OCI-LY7 (cell line): ENCODE results near the gene MT1A. TPM values are rescaled to one million over a fixed set of nuclear protein-coding genes. Genes with fewer than 3 reads are reported as not detected.

ENCODE experiments used
- BruUV-seq: library from RNA; stranded (reverse); fragments of 400-500 nt; replicated peaks from 2 replicates; lab custom pipeline; 2021; lab: Mats Ljungman, UMichigan
- CTCF ChIA-PET: fragments of 300-600 bp; sonication (Branson Sonifier 250); formaldehyde crosslinking; loops from one replicate; lab custom pipeline; 2022; ENCODE audit warnings: antibody characterized with exemption; ENCODE audit not compliant: unreplicated experiment; lab: Charles Lee
- POLR2A ChIA-PET: fragments of 300-600 bp; sonication (Branson Sonifier 250); formaldehyde crosslinking; loops from one replicate; lab custom pipeline; 2022; ENCODE audit warnings: antibody characterized with exemption; lab: Charles Lee
- DNase-seq: peaks from one replicate; pipeline ENCODE4 v3.0.0-alpha.2; 2015; ENCODE audit warnings: low spot score
- H2AFZ ChIP-seq: fragments of 200-600 bp; sonication (generic), shearing (Covaris generic); 2 replicates; pipeline ENCODE4 v1.6.1; 2014; ENCODE audit warnings: mild to moderate bottlenecking, antibody characterized with exemption, low read length, moderate library complexity
- H3K27ac ChIP-seq: fragments of 200-600 bp; sonication (generic); 2 replicates; pipeline ENCODE4 v1.5.1; 2014; ENCODE audit warnings: mixed run types, low read depth, mild to moderate bottlenecking, moderate library complexity, low read length, inconsistent platforms; ENCODE audit not compliant: poor library complexity, severe bottlenecking
- H3K36me3 ChIP-seq: fragments of 200-600 bp; sonication (generic); 2 replicates; pipeline ENCODE4 v1.6.1; 2014; ENCODE audit warnings: mild to moderate bottlenecking, antibody characterized with exemption, low read length, moderate library complexity, mixed read lengths; ENCODE audit not compliant: insufficient read depth
- H3K4me1 ChIP-seq: fragments of 200-600 bp; sonication (generic); 2 replicates; pipeline ENCODE4 v1.5.1; 2014; ENCODE audit warnings: mild to moderate bottlenecking, low read length; ENCODE audit not compliant: insufficient read depth, poor library complexity, severe bottlenecking
- H3K4me2 ChIP-seq: fragments of 200-600 bp; sonication (generic); 2 replicates; pipeline ENCODE4 v1.6.1; 2014; ENCODE audit warnings: mild to moderate bottlenecking, low read length
- H3K4me3 ChIP-seq: fragments of 200-600 bp; sonication (generic); 2 replicates; pipeline ENCODE4 v1.5.1; 2014; ENCODE audit warnings: mild to moderate bottlenecking, low read depth, low read length; ENCODE audit not compliant: poor library complexity, severe bottlenecking
- H3K79me2 ChIP-seq: fragments of 200-600 bp; sonication (generic); 2 replicates; pipeline ENCODE4 v1.6.1; 2016; ENCODE audit warnings: low read depth, mild to moderate bottlenecking, low read length, moderate library complexity, mixed read lengths; ENCODE audit not compliant: insufficient read depth
- H3K9me2 ChIP-seq: fragments of 200-600 bp; sonication (generic); 2 replicates; pipeline ENCODE4 v1.6.1; 2016; ENCODE audit warnings: mild to moderate bottlenecking, low read length, mixed read lengths; ENCODE audit not compliant: insufficient read depth
- H3K9me3 ChIP-seq: fragments of 200-600 bp; sonication (generic); 2 replicates; pipeline ENCODE4 v1.6.1; 2014; ENCODE audit warnings: mild to moderate bottlenecking, mixed run types, low read length, mixed read lengths
- H4K20me1 ChIP-seq: fragments of 200-600 bp; sonication (generic); 2 replicates; pipeline ENCODE4 v1.6.1; 2014; ENCODE audit warnings: mild to moderate bottlenecking, antibody characterized with exemption, low read length, moderate library complexity, mixed read lengths; ENCODE audit not compliant: insufficient read depth
- CTCF ChIP-seq: fragments of 200-600 bp; sonication (generic); conservative IDR thresholded peaks from 2 replicates; pipeline ENCODE4 v1.5.1; 2014; ENCODE audit warnings: mild to moderate bottlenecking, antibody characterized with exemption, low read length, moderate library complexity, mixed read lengths
- EZH2phosphoT487 ChIP-seq: fragments of 200-600 bp; sonication (generic); IDR thresholded peaks from 2 replicates; pipeline ENCODE4 v1.6.1; 2018; ENCODE audit warnings: low read depth, borderline replicate concordance, mild to moderate bottlenecking, mixed run types, antibody characterized with exemption, low read length, moderate library complexity, mixed read lengths
- intact Hi-C: fragments of 100-400 bp; cut with micrococcal nuclease; formaldehyde crosslinking; loops from one replicate; pipeline ENCODE4 v1.10.0; 2022; ENCODE audit not compliant: unreplicated experiment
- total RNA-seq, 2 experiments: library from RNA; depleted of rRNA in 1 of 2; stranded (reverse); fragments of >200 nt in 1 of 2; shearing (Covaris generic) in 1 of 2; gene quantifications; 2 replicates each; pipeline ENCODE4 v1.2.3, GENCODE V29; 2014 to 2022

The MT1A gene
- total RNA-seq, 2 experiments from 2014 or later = not detected

- Histone ChIP-seq H3K79me2 (no peaks in the 10 kb centered on the region), H3K4me1 (no peaks in the 10 kb centered on the region), H3K9me3 (no peaks in the 10 kb centered on the region), H2AFZ (no peak overlapping the region), H3K36me3 (no peaks in the 10 kb centered on the region), H3K9me2 (no peaks in the 10 kb centered on the region), H3K4me3 (no peak overlapping the region), H3K27ac (no peak overlapping the region), H4K20me1 (no peaks in the 10 kb centered on the region), H3K4me2 (peak overlapping the region; percentile 45; the same call in 1 of the 2 replicates)
- BruUV-seq = no TSS peak
- POLR2A ChIA-PET = no interaction called here
- CTCF ChIA-PET = no interaction called here
- intact Hi-C loops = no loop called here
- TF ChIP-seq EZH2phosphoT487 = no peak
- no peak for TF ChIP-seq CTCF
- DNase-seq = no peak
Observed at GRCh38 chr16:56658327-56658875, 19.9 kb downstream of the MT1A start.

GRCh38 chr16:56662357-56663354 lies 24.2 kb downstream of the MT1A start:
- BruUV-seq = no TSS peak
- POLR2A ChIA-PET = interaction anchor here (0.7 kb wide), 1 partner anchor 171 kb away, joined by 3 read pairs; no protein-coding TSS in a partner anchor

More at GRCh38 chr16:56662357-56663354, 24.2 kb downstream of the MT1A start:
- Histone ChIP-seq H3K4me2 (no peak overlapping the region), H3K9me3 (no peaks in the 10 kb centered on the region), H3K27ac (no peak overlapping the region), H4K20me1 (no peaks in the 10 kb centered on the region), H3K36me3 (no peaks in the 10 kb centered on the region), H3K4me1 (no peaks in the 10 kb centered on the region), H3K9me2 (no peaks in the 10 kb centered on the region), H2AFZ (no peak overlapping the region), H3K4me3 (no peak overlapping the region), H3K79me2 (no peaks in the 10 kb centered on the region)
- no peak for DNase-seq
- CTCF ChIA-PET = no interaction called here
- TF ChIP-seq EZH2phosphoT487 = no peak
- no peak for TF ChIP-seq CTCF
- intact Hi-C loops = no loop called here
